ENCODE data around the gene SMIM28.
"Not testable (repeated sequence)": the region's sequence is repeated elsewhere in the genome, so short reads cannot be mapped to it uniquely, and the experiment has no call there.

The SMIM28 gene

GRCh38 chr6:138410048-138410735 is 32.5 kb downstream of the SMIM28 start:
- DNase-seq, result no peak

GRCh38 chr6:138410972-138411880 is 33.5 kb downstream of the SMIM28 start:
- DNase-seq, result no peak

GRCh38 chr6:138415125-138415524 is 37.4 kb downstream of the SMIM28 start:
- no peak for DNase-seq

- no peak for DNase-seq
These were observed 38.5 kb downstream of the SMIM28 start for GRCh38 chr6:138416206-138416605.

- DNase-seq, result no peak
These were observed 39.9 kb downstream of the SMIM28 start for GRCh38 chr6:138417493-138418117.

GRCh38 chr6:138418118-138418742 is 40.5 kb downstream of the SMIM28 start:
- DNase-seq, result no peak

GRCh38 chr6:138419766-138420165 is 42.1 kb downstream of the SMIM28 start:
- no peak for DNase-seq

- no peak for DNase-seq
These were observed 42.7 kb downstream of the SMIM28 start for GRCh38 chr6:138420356-138420755.

- DNase-seq, result no peak
These were observed 43.4 kb downstream of the SMIM28 start for GRCh38 chr6:138421089-138421488.

GRCh38 chr6:138421608-138422007 is 43.9 kb downstream of the SMIM28 start:
- DNase-seq, result no peak

- no peak for DNase-seq
These were observed 45.2 kb downstream of the SMIM28 start for GRCh38 chr6:138422861-138423260.

- no peak for DNase-seq
These were observed 46.5 kb downstream of the SMIM28 start for GRCh38 chr6:138424004-138424904.

- DNase-seq, result not testable (repeated sequence)
These were observed 47.6 kb downstream of the SMIM28 start for GRCh38 chr6:138425256-138425655.

GRCh38 chr6:138426500-138427123 is 48.9 kb downstream of the SMIM28 start:
- no peak for DNase-seq

GRCh38 chr6:138427701-138428100 is 50.0 kb downstream of the SMIM28 start:
- DNase-seq, result no peak

- DNase-seq, result peak; percentile 55
These were observed 51.4 kb downstream of the SMIM28 start for GRCh38 chr6:138428944-138429598.

- DNase-seq, result no peak
These were observed 52.1 kb downstream of the SMIM28 start for GRCh38 chr6:138429761-138430160.

- DNase-seq, result peak; percentile 56
These were observed 52.8 kb downstream of the SMIM28 start for GRCh38 chr6:138430361-138431145.

GRCh38 chr6:138431256-138432062 is 53.8 kb downstream of the SMIM28 start:
- DNase-seq, result no peak

- no peak for DNase-seq
These were observed 54.3 kb downstream of the SMIM28 start for GRCh38 chr6:138432063-138432356.
